ENCODE measurements around the gene MARCHF10.

Gene MARCHF10

DNA sequence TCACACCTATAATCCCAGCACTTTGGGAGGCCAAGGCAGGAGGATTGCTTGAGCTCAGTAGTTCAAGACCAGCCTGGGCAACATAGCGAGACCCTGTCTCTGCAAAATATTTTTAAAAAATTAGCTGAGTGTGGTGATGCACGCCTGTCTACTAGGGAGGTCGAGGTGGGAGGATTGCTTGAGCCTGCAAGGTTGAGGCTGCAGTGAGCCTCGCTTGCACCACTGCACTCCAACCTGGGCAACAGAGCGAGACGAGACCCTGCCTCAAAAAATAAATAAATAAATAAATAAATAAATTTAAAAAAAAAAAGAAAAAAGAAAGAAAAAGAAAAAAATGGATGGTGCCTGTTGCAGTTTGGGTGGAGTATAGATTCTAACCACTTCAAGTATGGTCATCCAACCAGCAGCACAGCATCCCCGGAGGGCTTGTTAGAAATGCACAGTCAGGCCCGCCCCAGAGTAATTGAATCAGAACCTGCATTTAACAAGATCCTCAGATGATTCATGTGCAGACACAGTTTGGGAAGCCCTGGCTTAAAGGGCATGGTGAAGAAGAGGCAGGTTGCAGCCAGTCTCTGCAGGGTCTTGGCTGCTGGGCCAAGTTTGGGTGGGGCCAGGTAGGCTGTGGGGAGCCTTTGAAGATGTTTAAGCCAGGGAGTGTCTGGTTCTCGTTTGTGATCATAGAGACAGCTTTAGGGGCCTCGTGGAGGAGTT lies 139.9 kb downstream of the MARCHF10 start:
- Histone ChIP-seq H3K4me3 (ENCODE audit: low read length) (no peak overlapping the region), H3K27ac (ENCODE audit: low read depth, low read length) (no peak overlapping the region), H3K9ac (ENCODE audit: low read length) (no peak overlapping the region), H3K36me3 (ENCODE audit: control insufficient read depth, insufficient read depth, low read length) (no peaks in the 10 kb centered on the region), H3K4me1 (ENCODE audit: control insufficient read depth, insufficient read depth, low read length) (no peaks in the 10 kb centered on the region), H3K27me3 (ENCODE audit: control insufficient read depth, insufficient read depth, low read length) (no peaks in the 10 kb centered on the region)

DNA sequence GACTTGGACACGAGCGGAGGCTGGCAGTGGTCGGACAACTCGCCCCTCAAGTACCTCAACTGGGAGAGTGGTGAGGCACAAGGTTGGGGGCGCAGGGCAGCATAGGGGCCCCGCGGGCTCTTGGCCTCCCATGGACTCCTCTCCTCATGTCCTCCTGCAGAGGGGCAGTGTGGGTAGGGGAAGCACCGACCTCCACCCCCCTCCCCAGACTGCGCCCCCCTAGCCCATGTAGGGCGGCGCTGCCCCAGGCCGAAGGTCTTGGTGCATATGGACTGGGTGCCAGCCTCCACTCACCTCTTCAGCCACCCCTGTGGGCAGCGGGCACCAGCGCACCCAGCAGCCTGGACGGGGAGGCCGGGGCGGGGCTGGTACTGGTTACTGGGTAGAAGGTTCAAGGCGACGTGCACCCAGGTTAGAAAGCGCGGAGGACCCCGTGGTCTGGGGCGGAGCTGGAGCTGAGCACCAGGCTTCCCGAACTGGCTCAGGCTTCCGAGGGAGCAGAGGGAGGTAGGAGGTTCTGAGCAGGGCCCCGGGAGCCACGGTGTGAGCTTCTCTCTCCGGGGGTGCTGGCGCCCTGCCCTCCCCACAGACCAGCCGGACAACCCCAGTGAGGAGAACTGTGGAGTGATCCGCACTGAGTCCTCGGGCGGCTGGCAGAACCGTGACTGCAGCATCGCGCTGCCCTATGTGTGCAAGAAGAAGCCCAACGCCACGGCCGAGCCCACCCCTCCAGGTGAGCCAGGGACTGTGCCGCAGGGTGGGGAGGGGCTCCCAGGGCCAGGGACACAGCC lies 141.1 kb downstream of the MARCHF10 start:
- H3K4me3 ChIP-seq (ENCODE audit: low read length), result no peak overlapping the region
- H3K27me3 ChIP-seq (ENCODE audit: control insufficient read depth, insufficient read depth, low read length), result no peaks in the 10 kb centered on the region
- no peaks in the 10 kb centered on the region for H3K4me1 ChIP-seq (ENCODE audit: control insufficient read depth, insufficient read depth, low read length)
- H3K27ac ChIP-seq (ENCODE audit: low read depth, low read length), result no peak overlapping the region
- H3K36me3 ChIP-seq (ENCODE audit: control insufficient read depth, insufficient read depth, low read length), result no peaks in the 10 kb centered on the region
- no peak overlapping the region for H3K9ac ChIP-seq (ENCODE audit: low read length)

DNA sequence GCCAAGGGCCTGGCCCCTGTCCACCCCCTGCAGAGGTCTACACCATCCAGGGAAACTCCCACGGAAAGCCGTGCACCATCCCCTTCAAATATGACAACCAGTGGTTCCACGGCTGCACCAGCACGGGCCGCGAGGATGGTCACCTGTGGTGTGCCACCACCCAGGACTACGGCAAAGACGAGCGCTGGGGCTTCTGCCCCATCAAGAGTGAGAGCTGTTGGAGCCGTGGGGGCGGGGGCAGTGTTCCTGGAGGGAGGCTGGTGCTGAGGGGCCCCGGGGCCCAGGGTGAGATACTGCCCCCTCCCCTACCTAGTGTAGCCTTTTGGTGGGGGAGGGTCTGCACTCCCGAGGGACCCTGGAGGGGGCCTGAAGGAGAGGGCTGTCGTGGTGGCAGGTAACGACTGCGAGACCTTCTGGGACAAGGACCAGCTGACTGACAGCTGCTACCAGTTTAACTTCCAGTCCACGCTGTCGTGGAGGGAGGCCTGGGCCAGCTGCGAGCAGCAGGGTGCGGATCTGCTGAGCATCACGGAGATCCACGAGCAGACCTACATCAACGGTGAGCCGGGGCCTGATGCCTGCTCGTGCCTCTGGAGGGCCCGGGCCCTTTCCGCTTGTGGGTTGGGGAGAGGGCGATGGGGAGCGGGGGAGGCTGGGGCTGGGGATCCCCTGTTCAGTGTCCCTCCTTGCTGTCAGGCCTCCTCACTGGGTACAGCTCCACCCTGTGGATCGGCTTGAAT lies 141.9 kb downstream of the MARCHF10 start:
- no peak overlapping the region for H3K9ac ChIP-seq (ENCODE audit: low read length)
- no peak overlapping the region for H3K4me3 ChIP-seq (ENCODE audit: low read length)
- H3K36me3 ChIP-seq (ENCODE audit: control insufficient read depth, insufficient read depth, low read length), result no peaks in the 10 kb centered on the region
- no peak overlapping the region for H3K27ac ChIP-seq (ENCODE audit: low read depth, low read length)
- no peaks in the 10 kb centered on the region for H3K4me1 ChIP-seq (ENCODE audit: control insufficient read depth, insufficient read depth, low read length)
- no peaks in the 10 kb centered on the region for H3K27me3 ChIP-seq (ENCODE audit: control insufficient read depth, insufficient read depth, low read length)

DNA sequence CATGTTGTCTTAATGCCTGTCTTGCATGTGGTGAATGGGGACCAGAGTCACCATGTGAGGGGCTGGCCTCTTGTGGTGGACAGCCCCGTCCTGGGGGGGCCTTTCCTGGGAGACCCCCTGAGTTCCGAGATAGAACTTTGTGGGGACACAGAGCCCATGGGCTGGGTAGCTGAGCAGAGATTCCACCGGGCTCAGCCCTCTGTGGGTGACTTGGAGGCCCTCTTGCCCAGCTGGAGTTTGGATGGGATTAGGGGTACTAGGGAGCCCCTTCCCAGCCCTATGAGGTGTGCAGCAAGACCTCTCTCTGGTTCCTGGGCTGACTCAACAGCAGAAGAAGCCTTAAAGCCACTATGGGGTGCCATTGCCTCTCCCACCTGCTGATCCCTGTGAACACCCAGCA lies 142.5 kb downstream of the MARCHF10 start:
- no peaks in the 10 kb centered on the region for H3K4me1 ChIP-seq (ENCODE audit: control insufficient read depth, insufficient read depth, low read length)
- no peak overlapping the region for H3K9ac ChIP-seq (ENCODE audit: low read length)
- H3K36me3 ChIP-seq (ENCODE audit: control insufficient read depth, insufficient read depth, low read length), result no peaks in the 10 kb centered on the region

DNA sequence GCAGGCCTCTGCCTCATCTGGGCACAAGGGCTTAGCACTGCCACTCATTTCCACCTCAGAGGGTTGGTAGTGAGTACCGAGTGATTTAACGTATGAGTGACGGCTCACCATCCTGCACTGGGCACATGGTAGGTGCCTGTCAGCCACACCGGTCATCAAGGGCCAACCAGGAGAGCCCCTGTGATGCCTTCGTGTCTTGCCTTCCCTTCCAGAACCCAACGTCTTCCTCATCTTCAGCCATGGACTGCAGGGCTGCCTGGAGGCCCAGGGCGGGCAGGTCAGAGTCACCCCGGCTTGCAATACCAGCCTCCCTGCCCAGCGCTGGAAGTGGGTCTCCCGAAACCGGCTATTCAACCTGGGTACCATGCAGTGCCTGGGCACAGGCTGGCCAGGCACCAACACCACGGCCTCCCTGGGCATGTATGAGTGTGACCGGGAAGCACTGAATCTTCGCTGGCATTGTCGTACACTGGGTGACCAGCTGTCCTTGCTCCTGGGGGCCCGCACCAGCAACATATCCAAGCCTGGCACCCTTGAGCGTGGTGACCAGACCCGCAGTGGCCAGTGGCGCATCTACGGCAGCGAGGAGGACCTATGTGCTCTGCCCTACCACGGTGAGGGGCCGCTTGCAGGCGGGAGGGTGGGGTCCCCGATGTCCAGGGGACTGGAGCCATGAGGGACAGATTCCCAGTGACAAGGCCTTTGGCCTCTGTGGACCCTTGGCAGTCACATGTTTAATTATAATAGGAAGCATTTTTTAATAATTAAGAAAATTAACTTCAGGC lies 143.6 kb downstream of the MARCHF10 start:
- Histone ChIP-seq H3K36me3 (ENCODE audit: control insufficient read depth, insufficient read depth, low read length) (no peaks in the 10 kb centered on the region), H3K27me3 (ENCODE audit: control insufficient read depth, insufficient read depth, low read length) (no peaks in the 10 kb centered on the region), H3K27ac (ENCODE audit: low read depth, low read length) (no peak overlapping the region), H3K9ac (ENCODE audit: low read length) (no peak overlapping the region), H3K4me3 (ENCODE audit: low read length) (no peak overlapping the region), H3K4me1 (ENCODE audit: control insufficient read depth, insufficient read depth, low read length) (no peaks in the 10 kb centered on the region)

More for the DNA sequence above, 142.5 kb downstream of the MARCHF10 start:
- no peaks in the 10 kb centered on the region for H3K27me3 ChIP-seq (ENCODE audit: control insufficient read depth, insufficient read depth, low read length)
- H3K4me3 ChIP-seq (ENCODE audit: low read length), result no peak overlapping the region
- H3K27ac ChIP-seq (ENCODE audit: low read depth, low read length), result no peak overlapping the region

DNA sequence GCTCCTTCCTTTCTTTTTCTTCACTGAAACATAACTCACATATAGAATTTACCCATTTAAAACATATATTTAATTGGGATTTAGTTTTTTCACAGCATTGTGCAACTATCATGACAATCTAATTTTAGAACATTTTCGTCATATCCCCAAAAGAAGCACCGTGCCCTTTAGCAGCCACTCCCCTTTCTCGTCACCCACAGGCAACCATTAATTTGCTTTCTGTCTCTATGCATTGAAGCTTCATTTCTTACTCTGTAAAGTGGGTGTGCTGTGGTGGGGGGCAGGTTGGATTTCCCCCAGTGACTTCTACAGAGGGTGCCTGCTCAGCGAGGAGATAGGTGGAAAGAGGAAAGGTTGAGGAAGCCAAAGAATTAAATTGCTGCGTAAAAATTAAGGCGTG lies 144.8 kb downstream of the MARCHF10 start:
- no peak overlapping the region for H3K4me3 ChIP-seq (ENCODE audit: low read length)
- H3K36me3 ChIP-seq (ENCODE audit: control insufficient read depth, insufficient read depth, low read length), result no peaks in the 10 kb centered on the region
- H3K27me3 ChIP-seq (ENCODE audit: control insufficient read depth, insufficient read depth, low read length), result no peaks in the 10 kb centered on the region
- H3K27ac ChIP-seq (ENCODE audit: low read depth, low read length), result no peak overlapping the region
- no peaks in the 10 kb centered on the region for H3K4me1 ChIP-seq (ENCODE audit: control insufficient read depth, insufficient read depth, low read length)
- H3K9ac ChIP-seq (ENCODE audit: low read length), result no peak overlapping the region

DNA sequence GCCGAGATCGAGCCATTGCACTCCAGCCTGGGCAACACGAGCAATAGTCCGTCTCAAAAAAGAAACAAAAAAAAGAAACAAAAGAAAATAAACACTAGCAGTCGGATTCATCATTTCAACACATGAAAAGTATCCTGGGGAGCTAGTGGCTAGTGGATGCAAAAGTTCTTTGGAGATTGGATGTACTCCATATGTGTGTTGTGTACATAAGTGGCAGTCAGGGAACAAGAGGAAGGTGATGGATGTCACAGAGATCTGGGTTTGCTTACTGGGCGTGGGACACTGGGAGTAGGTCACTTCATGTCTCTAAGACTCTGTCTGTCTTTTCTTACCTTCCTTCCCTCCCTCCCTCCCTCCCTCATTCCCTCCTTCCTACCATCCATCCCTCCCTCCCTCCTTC lies 145.3 kb downstream of the MARCHF10 start:
- Histone ChIP-seq H3K27ac (ENCODE audit: low read depth, low read length) (no peak overlapping the region), H3K4me1 (ENCODE audit: control insufficient read depth, insufficient read depth, low read length) (no peaks in the 10 kb centered on the region), H3K36me3 (ENCODE audit: control insufficient read depth, insufficient read depth, low read length) (no peaks in the 10 kb centered on the region), H3K4me3 (ENCODE audit: low read length) (no peak overlapping the region), H3K9ac (ENCODE audit: low read length) (no peak overlapping the region), H3K27me3 (ENCODE audit: control insufficient read depth, insufficient read depth, low read length) (no peaks in the 10 kb centered on the region)

DNA sequence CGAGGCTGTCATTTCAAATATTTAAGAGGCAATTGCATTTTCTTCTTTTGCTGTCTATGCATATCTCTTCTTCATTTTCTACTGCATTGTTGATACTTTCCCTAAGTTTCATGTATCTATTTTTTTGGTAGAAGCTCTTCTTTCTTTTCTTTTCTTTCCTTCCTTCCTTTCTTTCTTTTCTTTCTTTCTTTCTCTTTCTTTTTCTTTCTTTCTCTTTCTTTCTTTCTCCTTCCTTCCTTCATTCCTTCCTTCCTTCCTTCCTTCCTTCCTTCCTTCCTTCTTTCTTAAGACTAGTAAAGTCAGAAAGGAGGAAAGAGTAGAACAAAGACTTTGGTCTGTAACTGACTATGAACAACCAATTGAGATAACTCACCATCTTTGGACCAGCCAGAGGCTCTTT lies 146.8 kb downstream of the MARCHF10 start:
- Histone ChIP-seq H3K9ac (ENCODE audit: low read length) (no peak overlapping the region), H3K27ac (ENCODE audit: low read depth, low read length) (no peak overlapping the region), H3K4me1 (ENCODE audit: control insufficient read depth, insufficient read depth, low read length) (no peaks in the 10 kb centered on the region), H3K27me3 (ENCODE audit: control insufficient read depth, insufficient read depth, low read length) (no peaks in the 10 kb centered on the region), H3K4me3 (ENCODE audit: low read length) (no peak overlapping the region), H3K36me3 (ENCODE audit: control insufficient read depth, insufficient read depth, low read length) (no peaks in the 10 kb centered on the region)

DNA sequence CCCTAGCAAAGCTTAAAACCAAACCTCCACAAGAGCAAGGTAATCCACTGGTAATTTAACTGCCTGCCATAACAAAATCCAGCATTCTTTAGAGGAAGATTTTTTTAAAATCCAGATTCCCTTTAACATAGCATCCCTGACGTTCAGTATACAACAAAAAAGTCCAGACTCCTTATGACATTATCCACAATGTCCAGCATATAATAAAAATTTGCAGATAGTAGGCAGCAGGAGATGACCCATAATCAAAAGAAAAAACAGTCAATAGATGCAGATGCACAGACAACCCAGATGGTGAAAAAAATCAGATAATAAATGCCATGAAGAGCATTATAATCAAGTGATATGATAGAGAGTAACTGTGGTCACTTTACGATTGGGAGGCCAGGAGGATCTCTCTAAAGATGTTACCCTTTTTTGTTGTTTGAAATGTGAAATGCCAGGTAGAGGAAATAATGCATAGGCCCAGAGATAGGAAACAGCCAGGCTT lies 147.4 kb downstream of the MARCHF10 start:
- no peaks in the 10 kb centered on the region for H3K36me3 ChIP-seq (ENCODE audit: control insufficient read depth, insufficient read depth, low read length)
- no peaks in the 10 kb centered on the region for H3K4me1 ChIP-seq (ENCODE audit: control insufficient read depth, insufficient read depth, low read length)
- no peak overlapping the region for H3K27ac ChIP-seq (ENCODE audit: low read depth, low read length)
- H3K9ac ChIP-seq (ENCODE audit: low read length), result no peak overlapping the region
- H3K4me3 ChIP-seq (ENCODE audit: low read length), result no peak overlapping the region
- no peaks in the 10 kb centered on the region for H3K27me3 ChIP-seq (ENCODE audit: control insufficient read depth, insufficient read depth, low read length)

DNA sequence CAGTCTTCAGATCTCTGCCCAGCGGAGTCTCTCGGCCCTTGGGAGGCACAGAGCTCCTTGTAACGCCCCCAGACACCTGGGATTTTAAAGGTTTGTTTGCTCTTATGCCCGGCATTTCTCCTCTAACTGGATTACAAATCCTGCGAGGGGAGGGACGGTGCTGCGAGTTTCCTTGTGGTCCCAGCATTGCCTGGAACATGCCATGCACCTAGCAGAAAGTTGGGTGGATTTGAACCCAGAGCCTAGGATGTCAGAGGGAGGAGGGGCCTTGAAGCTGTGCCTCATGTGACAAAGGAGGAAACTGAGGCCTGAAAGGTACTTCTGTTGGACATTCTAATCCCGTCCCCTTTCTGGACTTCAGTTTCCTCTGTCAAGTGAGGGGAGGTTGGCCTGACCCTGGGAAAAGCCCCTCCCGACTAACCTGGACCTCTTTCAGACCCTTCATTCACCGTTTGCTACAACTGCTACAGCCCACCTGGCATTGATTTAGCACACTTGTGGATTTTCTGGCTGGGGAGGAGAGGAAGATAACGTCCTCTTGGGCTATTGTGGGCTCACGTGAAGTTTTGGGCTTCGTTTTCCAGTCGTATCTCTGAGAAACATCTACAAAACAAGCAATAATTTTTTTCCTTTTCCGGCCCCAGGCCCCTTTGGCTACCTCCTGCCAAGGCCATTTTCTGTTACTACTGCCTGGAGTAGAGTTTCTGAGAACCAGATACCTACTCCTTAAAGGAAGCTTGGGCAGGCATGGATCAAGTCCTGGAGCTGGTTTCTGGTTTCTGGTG lies 149.8 kb downstream of the MARCHF10 start:
- no peaks in the 10 kb centered on the region for H3K27me3 ChIP-seq (ENCODE audit: control insufficient read depth, insufficient read depth, low read length)
- H3K4me3 ChIP-seq (ENCODE audit: low read length), result no peak overlapping the region
- no peak overlapping the region for H3K27ac ChIP-seq (ENCODE audit: low read depth, low read length)
- H3K9ac ChIP-seq (ENCODE audit: low read length), result no peak overlapping the region
- H3K4me1 ChIP-seq (ENCODE audit: control insufficient read depth, insufficient read depth, low read length), result peaks cover 2% of the 10 kb centered on the region
- no peaks in the 10 kb centered on the region for H3K36me3 ChIP-seq (ENCODE audit: control insufficient read depth, insufficient read depth, low read length)

DNA sequence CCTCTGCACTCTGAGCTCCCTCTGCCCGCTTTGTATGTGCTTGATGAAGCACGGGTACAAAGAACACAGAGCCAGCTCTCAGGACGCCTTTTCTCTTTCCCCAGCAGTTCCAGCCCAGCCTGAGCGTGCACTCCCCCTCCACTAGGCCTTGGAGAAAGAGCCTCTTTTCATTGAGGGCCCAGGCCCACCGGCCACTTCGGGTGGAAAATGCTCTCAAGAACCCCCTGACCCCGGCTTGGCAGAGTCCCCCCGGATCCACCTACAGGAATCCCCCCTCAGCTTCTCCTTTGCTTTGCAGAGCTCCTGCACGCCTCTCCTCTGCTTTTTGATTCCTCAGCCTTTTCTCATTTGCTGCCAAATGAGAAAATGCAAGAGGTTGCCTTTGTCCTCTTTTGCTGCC lies 150.4 kb downstream of the MARCHF10 start:
- Histone ChIP-seq H3K4me1 (ENCODE audit: control insufficient read depth, insufficient read depth, low read length) (peaks cover 4% of the 10 kb centered on the region), H3K27ac (ENCODE audit: low read depth, low read length) (no peak overlapping the region), H3K4me3 (ENCODE audit: low read length) (no peak overlapping the region), H3K36me3 (ENCODE audit: control insufficient read depth, insufficient read depth, low read length) (no peaks in the 10 kb centered on the region), H3K9ac (ENCODE audit: low read length) (no peak overlapping the region), H3K27me3 (ENCODE audit: control insufficient read depth, insufficient read depth, low read length) (no peaks in the 10 kb centered on the region)

All from rectal smooth muscle tissue (tissue), 1 donor.